T-helper 2 cell treated with Interferon-gamma antibody and Interleukin-4, amounts not matched to agents 5 μg/mL and 100 μg/mL, for 36 hours (primary cell): ENCODE data around the gene RELN.

ENCODE experiments used
- DNase-seq: peaks from one replicate; pipeline ENCODE4 v3.0.0; 2021; ENCODE audit warnings: low spot score
- H3K27ac Mint-ChIP-seq: one replicate; pipeline ENCODE4 v1.8.0; 2021; ENCODE audit warnings: mild to moderate bottlenecking, mixed read lengths
- H3K27me3 Mint-ChIP-seq: one replicate; pipeline ENCODE4 v1.8.0; 2021; ENCODE audit warnings: low read depth, mixed read lengths
- H3K36me3 Mint-ChIP-seq: one replicate; pipeline ENCODE4 v1.8.0; 2021; ENCODE audit warnings: low read depth, mixed read lengths
- H3K4me1 Mint-ChIP-seq: one replicate; pipeline ENCODE4 v1.8.0; 2021; ENCODE audit warnings: low read depth, mixed read lengths
- H3K4me3 Mint-ChIP-seq: one replicate; pipeline ENCODE4 v1.8.0; 2022; ENCODE audit warnings: mild to moderate bottlenecking, moderate library complexity, mixed read lengths
- H3K9me3 Mint-ChIP-seq: one replicate; pipeline ENCODE4 v1.8.0; 2021; ENCODE audit warnings: mixed read lengths

RELN gene

GRCh38 chr7:103983201-103983977, 6.1 kb downstream of the RELN start:
- Mint-ChIP-seq H3K27me3 (peaks cover 37% of the 10 kb centered on the region), H3K27ac (no peak overlapping the region), H3K4me1 (no peaks in the 10 kb centered on the region), H3K36me3 (no peaks in the 10 kb centered on the region), H3K4me3 (no peak overlapping the region), H3K9me3 (no peaks in the 10 kb centered on the region)
- DNase-seq = no peak

GRCh38 chr7:103981003-103981423, 8.4 kb downstream of the RELN start:
- Mint-ChIP-seq H3K36me3 (no peaks in the 10 kb centered on the region), H3K27ac (no peak overlapping the region), H3K9me3 (no peaks in the 10 kb centered on the region), H3K4me1 (no peaks in the 10 kb centered on the region), H3K27me3 (peaks cover 21% of the 10 kb centered on the region), H3K4me3 (no peak overlapping the region)
- DNase-seq = no peak

- Mint-ChIP-seq H3K4me3 (no peak overlapping the region), H3K27ac (no peak overlapping the region), H3K36me3 (no peaks in the 10 kb centered on the region), H3K27me3 (no peaks in the 10 kb centered on the region), H3K9me3 (no peaks in the 10 kb centered on the region), H3K4me1 (no peaks in the 10 kb centered on the region)
- DNase-seq = no peak
Observed at GRCh38 chr7:103972779-103973434, 16.6 kb downstream of the RELN start.

- H3K9me3 Mint-ChIP-seq = no peaks in the 10 kb centered on the region
- DNase-seq = no peak
- no peaks in the 10 kb centered on the region for H3K36me3 Mint-ChIP-seq
- no peaks in the 10 kb centered on the region for H3K4me1 Mint-ChIP-seq
- no peaks in the 10 kb centered on the region for H3K27me3 Mint-ChIP-seq
- H3K27ac Mint-ChIP-seq = no peak overlapping the region
- no peak overlapping the region for H3K4me3 Mint-ChIP-seq
Observed at GRCh38 chr7:103967401-103967800, 22.1 kb downstream of the RELN start.

GRCh38 chr7:103966593-103967277, 22.7 kb downstream of the RELN start:
- no peak overlapping the region for H3K27ac Mint-ChIP-seq
- no peaks in the 10 kb centered on the region for H3K27me3 Mint-ChIP-seq
- no peaks in the 10 kb centered on the region for H3K4me1 Mint-ChIP-seq
- H3K36me3 Mint-ChIP-seq = no peaks in the 10 kb centered on the region
- no peak overlapping the region for H3K4me3 Mint-ChIP-seq
- no peak for DNase-seq
- H3K9me3 Mint-ChIP-seq = no peaks in the 10 kb centered on the region

GRCh38 chr7:103964269-103964668, 25.2 kb downstream of the RELN start:
- Mint-ChIP-seq H3K27me3 (no peaks in the 10 kb centered on the region), H3K27ac (no peak overlapping the region), H3K4me1 (no peaks in the 10 kb centered on the region), H3K9me3 (no peaks in the 10 kb centered on the region), H3K4me3 (no peak overlapping the region), H3K36me3 (no peaks in the 10 kb centered on the region)
- no peak for DNase-seq

GRCh38 chr7:103962070-103962469, 27.4 kb downstream of the RELN start:
- DNase-seq = no peak
- Mint-ChIP-seq H3K27me3 (no peaks in the 10 kb centered on the region), H3K36me3 (no peaks in the 10 kb centered on the region), H3K4me3 (no peak overlapping the region), H3K9me3 (no peaks in the 10 kb centered on the region), H3K27ac (no peak overlapping the region), H3K4me1 (no peaks in the 10 kb centered on the region)

- H3K27ac Mint-ChIP-seq = no peak overlapping the region
- DNase-seq = no peak
- H3K36me3 Mint-ChIP-seq = no peaks in the 10 kb centered on the region
- no peak overlapping the region for H3K4me3 Mint-ChIP-seq
- no peaks in the 10 kb centered on the region for H3K9me3 Mint-ChIP-seq
- H3K27me3 Mint-ChIP-seq = no peaks in the 10 kb centered on the region
- no peaks in the 10 kb centered on the region for H3K4me1 Mint-ChIP-seq
Observed at GRCh38 chr7:103958284-103958818, 31.1 kb downstream of the RELN start.

GRCh38 chr7:103955985-103956384, 33.5 kb downstream of the RELN start:
- H3K36me3 Mint-ChIP-seq = no peaks in the 10 kb centered on the region
- H3K27ac Mint-ChIP-seq = no peak overlapping the region

GRCh38 chr7:103952408-103952807, 37.0 kb downstream of the RELN start:
- Mint-ChIP-seq H3K9me3 (no peaks in the 10 kb centered on the region), H3K4me3 (no peak overlapping the region), H3K27me3 (no peaks in the 10 kb centered on the region), H3K4me1 (no peaks in the 10 kb centered on the region), H3K36me3 (no peaks in the 10 kb centered on the region), H3K27ac (no peak overlapping the region)
- DNase-seq = no peak

More at GRCh38 chr7:103955985-103956384, 33.5 kb downstream of the RELN start:
- Mint-ChIP-seq H3K4me1 (no peaks in the 10 kb centered on the region), H3K9me3 (no peaks in the 10 kb centered on the region), H3K4me3 (no peak overlapping the region), H3K27me3 (no peaks in the 10 kb centered on the region)
- DNase-seq = no peak

GRCh38 chr7:103951311-103951710, 38.1 kb downstream of the RELN start:
- Mint-ChIP-seq H3K27ac (no peak overlapping the region), H3K4me3 (no peak overlapping the region), H3K4me1 (no peaks in the 10 kb centered on the region), H3K9me3 (no peaks in the 10 kb centered on the region), H3K36me3 (no peaks in the 10 kb centered on the region), H3K27me3 (no peaks in the 10 kb centered on the region)
- DNase-seq = no peak

GRCh38 chr7:103949374-103949773, 40.1 kb downstream of the RELN start:
- no peaks in the 10 kb centered on the region for H3K27me3 Mint-ChIP-seq
- no peak overlapping the region for H3K27ac Mint-ChIP-seq
- no peaks in the 10 kb centered on the region for H3K4me1 Mint-ChIP-seq
- no peaks in the 10 kb centered on the region for H3K36me3 Mint-ChIP-seq
- H3K4me3 Mint-ChIP-seq = no peak overlapping the region
- H3K9me3 Mint-ChIP-seq = no peaks in the 10 kb centered on the region
- DNase-seq = no peak

- DNase-seq = no peak
- no peaks in the 10 kb centered on the region for H3K36me3 Mint-ChIP-seq
- no peak overlapping the region for H3K4me3 Mint-ChIP-seq
- no peaks in the 10 kb centered on the region for H3K27me3 Mint-ChIP-seq
- H3K27ac Mint-ChIP-seq = no peak overlapping the region
- no peaks in the 10 kb centered on the region for H3K9me3 Mint-ChIP-seq
- H3K4me1 Mint-ChIP-seq = no peaks in the 10 kb centered on the region
Observed at GRCh38 chr7:103947026-103947655, 42.3 kb downstream of the RELN start.
